ENCODE data around the gene CCNJ. TPM values are rescaled to one million over a fixed set of nuclear protein-coding genes. Genes with fewer than 3 reads are reported as not detected.

The CCNJ gene
- total RNA-seq, 1 donor from 2014 or later, result 21.5 TPM

DNA sequence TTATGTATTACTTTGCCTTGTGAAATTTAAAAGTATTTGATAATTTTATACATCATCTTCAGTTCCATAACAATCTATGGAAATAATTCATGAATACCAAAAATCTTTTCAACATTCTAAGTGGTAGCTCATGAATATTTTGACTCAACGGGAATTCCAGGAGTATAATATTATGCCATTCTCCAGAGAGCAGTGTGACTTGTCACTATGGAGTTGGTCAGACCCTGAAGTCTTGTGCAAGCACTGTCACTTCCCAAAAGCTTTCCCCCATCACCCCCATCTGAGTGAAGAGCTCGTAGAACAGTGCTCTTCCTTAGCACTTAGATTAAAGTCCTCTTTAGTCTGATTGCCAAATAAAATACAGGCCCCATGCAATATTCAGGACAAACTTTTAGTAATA lies 29.4 kb upstream of the CCNJ start:
- Mint-ChIP-seq H3K4me3 (ENCODE audit: unreplicated experiment) (no peak overlapping the region), H3K9me3 (ENCODE audit: unreplicated experiment) (no peaks in the 10 kb centered on the region), H3K27me3 (ENCODE audit: low read depth, unreplicated experiment) (no peaks in the 10 kb centered on the region), H3K4me1 (ENCODE audit: low read depth, unreplicated experiment) (no peaks in the 10 kb centered on the region), H3K27ac (ENCODE audit: unreplicated experiment) (no peak overlapping the region), H3K36me3 (ENCODE audit: low read depth, unreplicated experiment) (no peaks in the 10 kb centered on the region)
- Histone ChIP-seq H3K4me3 (ENCODE audit: insufficient read depth, low read depth, low read length) (no peak overlapping the region), H3K9ac (ENCODE audit: low read length) (no peak overlapping the region), H3K79me2 (ENCODE audit: insufficient read depth, low read length) (no peaks in the 10 kb centered on the region), H4K20me1 (ENCODE audit: insufficient read depth, low read length) (no peaks in the 10 kb centered on the region), H3K27ac (ENCODE audit: low read depth, low read length) (no peak overlapping the region), H3K27me3 (ENCODE audit: insufficient read depth, low read length) (no peaks in the 10 kb centered on the region), H3K36me3 (ENCODE audit: insufficient read depth, low read length) (no peaks in the 10 kb centered on the region), H3K4me2 (ENCODE audit: low read length) (no peak overlapping the region), H3K9me3 (ENCODE audit: insufficient read depth, low read depth, low read length) (no peaks in the 10 kb centered on the region), H2AFZ (ENCODE audit: low read depth, low read length) (no peak overlapping the region), H3K4me1 (ENCODE audit: insufficient read depth, low read length) (no peaks in the 10 kb centered on the region)
- DNase-seq (ENCODE audit: low read depth) (no peak), FAIRE-seq (no peak)
- no peak for TF ChIP-seq EZH2 (IDR thresholded peaks at IDR 0.05; ENCODE audit: insufficient read depth, low read length)
- TF ChIP-seq, protein P1, sequence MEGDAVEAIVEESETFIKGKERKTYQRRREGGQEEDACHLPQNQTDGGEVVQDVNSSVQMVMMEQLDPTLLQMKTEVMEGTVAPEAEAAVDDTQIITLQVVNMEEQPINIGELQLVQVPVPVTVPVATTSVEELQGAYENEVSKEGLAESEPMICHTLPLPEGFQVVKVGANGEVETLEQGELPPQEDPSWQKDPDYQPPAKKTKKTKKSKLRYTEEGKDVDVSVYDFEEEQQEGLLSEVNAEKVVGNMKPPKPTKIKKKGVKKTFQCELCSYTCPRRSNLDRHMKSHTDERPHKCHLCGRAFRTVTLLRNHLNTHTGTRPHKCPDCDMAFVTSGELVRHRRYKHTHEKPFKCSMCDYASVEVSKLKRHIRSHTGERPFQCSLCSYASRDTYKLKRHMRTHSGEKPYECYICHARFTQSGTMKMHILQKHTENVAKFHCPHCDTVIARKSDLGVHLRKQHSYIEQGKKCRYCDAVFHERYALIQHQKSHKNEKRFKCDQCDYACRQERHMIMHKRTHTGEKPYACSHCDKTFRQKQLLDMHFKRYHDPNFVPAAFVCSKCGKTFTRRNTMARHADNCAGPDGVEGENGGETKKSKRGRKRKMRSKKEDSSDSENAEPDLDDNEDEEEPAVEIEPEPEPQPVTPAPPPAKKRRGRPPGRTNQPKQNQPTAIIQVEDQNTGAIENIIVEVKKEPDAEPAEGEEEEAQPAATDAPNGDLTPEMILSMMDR (IDR thresholded peaks at IDR 0.05; ENCODE audit: insufficient read depth, low read depth, low read length), result no peak

DNA sequence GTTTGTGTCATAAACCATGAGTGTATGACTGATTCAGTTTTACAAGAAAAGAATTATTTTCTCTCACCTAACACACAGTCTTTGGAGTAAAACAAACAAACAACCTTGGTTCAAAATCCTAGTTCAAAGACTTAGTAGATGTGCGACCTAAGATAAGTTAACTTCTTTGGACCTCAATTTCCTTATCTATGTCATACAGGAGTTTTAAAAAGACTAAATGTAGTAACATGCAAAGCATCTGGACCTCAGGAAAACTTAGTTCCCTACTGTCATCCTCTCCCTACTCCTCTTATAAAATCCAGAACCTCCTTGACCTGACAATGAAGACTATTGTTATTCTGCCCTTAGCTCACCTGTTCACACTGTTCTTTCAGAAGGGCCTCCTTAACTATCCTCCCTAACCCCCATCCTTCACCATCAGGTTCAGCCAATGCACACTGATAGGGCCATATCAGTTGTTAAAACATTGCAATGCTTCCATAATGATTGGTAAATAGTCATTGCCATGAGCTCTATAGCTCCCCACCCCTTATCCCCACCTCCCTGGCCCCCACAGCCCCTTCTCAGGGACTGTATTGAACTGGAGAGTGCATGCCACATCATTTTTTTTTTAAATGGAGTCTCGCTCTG lies 28.8 kb upstream of the CCNJ start:
- TF ChIP-seq EZH2 (IDR thresholded peaks at IDR 0.05; ENCODE audit: insufficient read depth, low read length), result no peak
- TF ChIP-seq, protein P1 (IDR thresholded peaks at IDR 0.05; ENCODE audit: insufficient read depth, low read depth, low read length), result no peak
- Mint-ChIP-seq H3K9me3 (ENCODE audit: unreplicated experiment) (no peaks in the 10 kb centered on the region), H3K27me3 (ENCODE audit: low read depth, unreplicated experiment) (no peaks in the 10 kb centered on the region), H3K4me1 (ENCODE audit: low read depth, unreplicated experiment) (no peaks in the 10 kb centered on the region), H3K4me3 (ENCODE audit: unreplicated experiment) (no peak overlapping the region), H3K27ac (ENCODE audit: unreplicated experiment) (no peak overlapping the region), H3K36me3 (ENCODE audit: low read depth, unreplicated experiment) (no peaks in the 10 kb centered on the region)
- Histone ChIP-seq H3K4me3 (ENCODE audit: insufficient read depth, low read depth, low read length) (no peak overlapping the region), H3K4me1 (ENCODE audit: insufficient read depth, low read length) (no peaks in the 10 kb centered on the region), H3K9ac (ENCODE audit: low read length) (no peak overlapping the region), H4K20me1 (ENCODE audit: insufficient read depth, low read length) (no peaks in the 10 kb centered on the region), H3K27ac (ENCODE audit: low read depth, low read length) (no peak overlapping the region), H2AFZ (ENCODE audit: low read depth, low read length) (no peak overlapping the region), H3K9me3 (ENCODE audit: insufficient read depth, low read depth, low read length) (no peaks in the 10 kb centered on the region), H3K36me3 (ENCODE audit: insufficient read depth, low read length) (no peaks in the 10 kb centered on the region), H3K79me2 (ENCODE audit: insufficient read depth, low read length) (no peaks in the 10 kb centered on the region), H3K27me3 (ENCODE audit: insufficient read depth, low read length) (no peaks in the 10 kb centered on the region), H3K4me2 (ENCODE audit: low read length) (no peak overlapping the region)
- no peak for FAIRE-seq
- DNase-seq (ENCODE audit: low read depth), result no peak

DNA sequence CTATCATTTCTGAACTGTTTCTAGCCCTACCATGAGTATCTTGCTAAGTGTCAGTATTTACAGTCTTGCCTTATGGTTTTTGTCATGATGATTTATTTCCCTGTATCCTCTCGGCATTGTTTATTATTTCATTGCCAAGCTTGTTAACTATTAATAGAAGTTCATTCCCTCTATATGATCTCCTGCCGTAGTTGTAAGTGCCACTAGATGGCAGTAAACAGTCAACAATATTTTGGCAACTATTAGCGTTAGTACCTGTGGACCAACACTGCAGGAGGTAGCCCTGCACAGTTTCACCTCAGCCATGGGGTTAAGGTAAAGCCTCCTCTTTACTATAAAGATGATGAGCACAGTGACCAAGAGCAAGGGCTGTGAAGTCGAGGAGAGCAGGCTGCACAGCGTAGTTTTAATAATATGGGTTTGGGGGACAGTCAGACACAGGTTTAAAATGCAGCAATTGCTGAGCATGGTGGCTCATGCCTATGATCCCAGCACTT lies 26.1 kb upstream of the CCNJ start:
- Mint-ChIP-seq H3K4me1 (ENCODE audit: low read depth, unreplicated experiment) (no peaks in the 10 kb centered on the region), H3K9me3 (ENCODE audit: unreplicated experiment) (no peaks in the 10 kb centered on the region), H3K27me3 (ENCODE audit: low read depth, unreplicated experiment) (peaks cover 2% of the 10 kb centered on the region), H3K36me3 (ENCODE audit: low read depth, unreplicated experiment) (no peaks in the 10 kb centered on the region), H3K4me3 (ENCODE audit: unreplicated experiment) (no peak overlapping the region), H3K27ac (ENCODE audit: unreplicated experiment) (no peak overlapping the region)
- peak overlapping the region; percentile 28 for H2AFZ ChIP-seq (ENCODE audit: low read depth, low read length)
- H3K36me3 ChIP-seq (ENCODE audit: insufficient read depth, low read length), result no peaks in the 10 kb centered on the region
- no peak for TF ChIP-seq EZH2 (IDR thresholded peaks at IDR 0.05; ENCODE audit: insufficient read depth, low read length)
- TF ChIP-seq, protein P1 (IDR thresholded peaks at IDR 0.05; ENCODE audit: insufficient read depth, low read depth, low read length), result peak; percentile 89
- DNase-seq (ENCODE audit: low read depth), result peak; percentile 20
- no peaks in the 10 kb centered on the region for H3K4me1 ChIP-seq (ENCODE audit: insufficient read depth, low read length)
- no peaks in the 10 kb centered on the region for H3K9me3 ChIP-seq (ENCODE audit: insufficient read depth, low read depth, low read length)
- no peak overlapping the region for H3K4me2 ChIP-seq (ENCODE audit: low read length)
- no peak overlapping the region for H3K27ac ChIP-seq (ENCODE audit: low read depth, low read length)
- no peak for FAIRE-seq
- H3K4me3 ChIP-seq (ENCODE audit: insufficient read depth, low read depth, low read length), result no peak overlapping the region
- H4K20me1 ChIP-seq (ENCODE audit: insufficient read depth, low read length), result no peaks in the 10 kb centered on the region
- H3K79me2 ChIP-seq (ENCODE audit: insufficient read depth, low read length), result no peaks in the 10 kb centered on the region
- no peak overlapping the region for H3K9ac ChIP-seq (ENCODE audit: low read length)
- H3K27me3 ChIP-seq (ENCODE audit: insufficient read depth, low read length), result no peaks in the 10 kb centered on the region
